HG03565 (cell line): ENCODE results near the gene CD74.
A peak's percentile ranks its signal among the peaks of the same experiment; 100 is the strongest.
"Not testable (repeated sequence)": the region's sequence is repeated elsewhere in the genome, so short reads cannot be mapped to it uniquely, and the experiment has no call there.

Experiments
- ATAC-seq: cut with Tn5 transposase; IDR thresholded peaks from one replicate; pipeline ENCODE4 v1.9.1; 2021; ENCODE audit warnings: mild to moderate bottlenecking, moderate library complexity; ENCODE audit not compliant: unreplicated experiment

Gene CD74

DNA sequence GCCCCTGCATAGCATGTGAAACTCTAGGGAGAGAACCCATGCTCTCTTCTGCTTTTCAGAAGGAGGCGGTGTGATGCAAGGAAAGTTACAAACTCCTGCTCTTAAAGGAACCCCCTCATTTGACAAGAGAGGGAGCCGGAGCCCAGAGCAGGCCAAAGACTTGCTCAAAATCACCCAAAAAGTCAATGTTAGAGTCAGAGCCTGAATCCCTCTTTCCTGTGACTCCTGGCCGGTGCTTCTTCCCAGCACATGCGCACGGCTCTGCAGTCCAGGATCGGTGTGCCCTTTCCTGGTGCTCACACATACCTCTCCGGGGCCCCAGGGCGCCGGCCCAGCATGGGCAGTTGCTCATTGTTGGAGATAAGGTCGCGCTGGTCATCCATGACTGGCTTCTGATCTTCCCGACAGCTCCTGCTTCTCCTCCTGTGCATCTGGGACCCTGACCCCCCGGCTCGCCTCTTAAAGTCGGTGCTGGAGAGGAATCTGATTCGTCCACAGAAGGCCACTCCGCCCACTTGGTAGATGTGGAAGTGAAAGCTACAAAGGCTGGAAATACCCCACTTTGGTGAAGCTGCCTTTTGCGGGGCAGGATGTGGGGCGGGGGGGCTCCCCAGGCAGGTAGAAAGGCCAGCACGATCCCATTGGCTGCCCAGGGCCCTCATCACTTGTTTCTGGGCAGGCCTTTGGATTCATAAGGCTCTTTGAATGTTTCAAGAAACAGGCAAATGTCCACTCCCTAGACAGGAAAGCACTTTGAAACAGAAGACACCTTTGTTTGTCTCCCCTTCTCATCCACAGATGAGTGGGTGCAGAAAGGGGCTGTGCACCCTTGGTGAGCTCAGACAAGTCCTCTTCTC lies at the start of gene CD74:
Gene CD74, minus strand, starts transcription at position 592 of the 857 bp plus-strand sequence. Its CDS starts 161 bp downstream, at position 431.
- peak; percentile 59 for ATAC-seq

DNA sequence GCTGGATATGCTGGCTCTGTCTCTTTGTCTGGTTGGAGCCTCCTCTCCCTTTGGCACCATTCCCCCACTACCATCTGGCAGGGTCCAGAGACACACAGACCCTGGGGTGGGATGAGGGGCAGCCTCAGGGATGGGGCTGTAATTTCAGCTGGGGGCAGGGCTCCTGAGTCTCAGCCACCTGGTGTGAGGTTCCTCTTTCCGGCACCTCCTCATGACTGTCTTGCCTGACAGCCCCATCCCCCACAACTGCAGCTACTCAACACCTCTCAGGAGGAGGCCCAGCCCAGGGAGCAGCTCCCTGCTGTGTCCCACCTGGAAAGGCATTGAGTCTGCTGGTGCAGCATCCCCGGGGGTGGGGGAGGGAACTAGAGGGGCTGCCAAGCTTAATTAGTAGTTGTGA lies 48.5 kb upstream of the CD74 start:
- ATAC-seq = peak; percentile 53

DNA sequence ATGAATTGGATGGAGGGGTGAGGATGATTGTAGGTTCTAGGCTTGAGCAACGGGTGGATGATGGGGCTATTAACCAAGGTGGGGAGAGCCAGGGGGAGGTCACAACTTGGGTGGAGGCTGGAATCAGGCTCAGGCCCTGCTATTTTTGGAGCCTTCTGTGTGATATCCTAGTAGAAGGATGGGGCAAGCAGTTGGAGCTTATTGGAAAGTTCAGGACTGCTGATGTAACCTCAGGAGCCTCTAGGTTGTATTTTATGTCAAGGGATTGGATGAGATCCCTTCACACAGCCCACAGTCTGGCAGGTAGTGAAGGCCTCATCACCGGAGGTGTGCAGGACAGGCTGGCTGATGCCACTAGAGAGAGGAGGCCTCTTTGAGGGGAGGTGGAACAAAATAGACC lies 48.1 kb upstream of the CD74 start:
- no peak for ATAC-seq

DNA sequence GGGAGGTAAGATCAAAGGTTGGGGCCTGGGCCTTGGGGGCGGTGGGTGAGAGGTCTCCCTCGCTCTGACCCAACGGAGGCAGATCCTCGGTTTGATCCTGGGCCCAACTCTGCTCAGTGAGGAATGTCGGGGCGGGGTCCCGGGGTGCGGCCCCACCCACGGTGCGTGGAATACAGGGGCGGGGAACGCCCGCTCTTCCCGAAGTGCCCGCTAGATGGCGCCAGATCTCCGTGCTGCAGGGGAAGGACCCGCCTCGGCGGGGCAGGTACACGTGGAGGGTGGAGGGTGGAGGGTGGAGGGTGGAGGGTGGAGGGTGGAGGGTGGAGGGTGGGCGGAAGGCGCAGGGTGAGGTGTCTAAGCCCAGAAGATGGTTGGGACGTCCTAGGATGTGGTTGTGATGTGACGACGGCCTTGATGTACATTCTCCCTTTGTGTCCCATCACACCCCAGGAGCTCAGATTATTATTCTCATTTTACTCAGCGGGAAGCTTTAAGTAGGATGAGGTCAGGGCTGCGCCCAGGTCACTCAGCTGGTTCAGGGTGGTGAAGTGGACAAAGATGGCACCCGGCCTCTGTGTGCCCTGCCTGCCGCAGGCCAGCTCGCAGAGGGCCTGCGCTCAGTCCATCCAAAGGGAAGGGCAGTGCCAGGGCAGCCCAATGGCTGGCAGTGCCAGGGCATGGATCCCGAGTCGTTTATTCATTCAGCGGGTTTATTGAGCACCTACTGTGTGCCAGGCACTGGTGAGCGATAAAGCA lies 46.3 kb upstream of the CD74 start:
- ATAC-seq = peak; percentile 53

DNA sequence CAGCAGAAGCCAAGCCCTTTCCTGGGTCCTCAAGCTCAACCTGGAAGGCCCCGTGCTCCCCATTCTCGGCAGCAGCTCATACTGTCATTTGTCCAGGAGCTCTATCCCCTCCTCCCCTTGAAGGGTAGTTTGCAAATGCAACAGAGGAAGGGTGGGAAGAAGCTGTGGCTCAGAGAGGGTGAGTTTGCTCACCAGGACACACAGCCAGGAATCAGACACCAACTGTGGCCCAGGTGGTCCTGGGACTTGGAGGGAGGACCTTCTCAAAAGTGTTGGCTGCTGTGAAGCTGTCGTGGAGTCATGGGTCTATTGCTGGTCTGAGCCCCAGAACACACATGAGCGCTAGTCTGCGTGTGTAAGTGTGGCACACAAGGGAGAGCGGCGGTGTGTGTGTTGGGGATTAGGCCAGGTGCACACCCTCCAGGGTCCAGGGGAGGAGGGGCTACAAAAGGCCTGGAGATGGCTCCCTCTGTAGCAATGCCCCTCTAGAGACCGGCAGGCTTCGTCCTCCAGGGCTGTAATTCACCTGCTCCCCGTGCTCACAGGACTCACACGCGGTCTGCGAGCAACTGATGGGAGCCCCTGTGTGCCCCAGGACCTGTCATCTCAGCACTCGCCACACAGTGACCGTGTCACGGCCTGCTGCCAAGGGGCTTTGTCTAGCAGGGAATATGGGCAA lies 45.0 kb upstream of the CD74 start:
- ATAC-seq = no peak

DNA sequence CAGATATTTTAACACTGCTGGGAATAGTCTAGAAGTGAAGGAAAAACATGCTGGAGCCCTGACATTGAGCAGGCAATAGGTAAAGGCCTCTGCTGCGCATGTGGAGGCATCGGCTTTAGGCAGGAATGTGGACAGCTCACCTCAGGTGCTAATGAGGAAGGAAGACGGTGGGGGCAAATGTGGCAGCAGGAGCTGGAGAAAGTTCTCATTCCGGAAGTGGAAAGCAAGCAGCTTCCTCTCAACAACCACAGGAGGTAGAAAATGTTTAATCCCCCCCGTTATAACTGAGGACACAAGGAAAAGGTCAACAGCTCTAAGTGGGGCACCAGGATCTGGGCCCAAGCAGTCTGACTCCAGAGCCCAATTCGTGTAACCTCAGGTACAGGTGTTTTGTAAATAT lies 44.4 kb upstream of the CD74 start:
- no peak for ATAC-seq

DNA sequence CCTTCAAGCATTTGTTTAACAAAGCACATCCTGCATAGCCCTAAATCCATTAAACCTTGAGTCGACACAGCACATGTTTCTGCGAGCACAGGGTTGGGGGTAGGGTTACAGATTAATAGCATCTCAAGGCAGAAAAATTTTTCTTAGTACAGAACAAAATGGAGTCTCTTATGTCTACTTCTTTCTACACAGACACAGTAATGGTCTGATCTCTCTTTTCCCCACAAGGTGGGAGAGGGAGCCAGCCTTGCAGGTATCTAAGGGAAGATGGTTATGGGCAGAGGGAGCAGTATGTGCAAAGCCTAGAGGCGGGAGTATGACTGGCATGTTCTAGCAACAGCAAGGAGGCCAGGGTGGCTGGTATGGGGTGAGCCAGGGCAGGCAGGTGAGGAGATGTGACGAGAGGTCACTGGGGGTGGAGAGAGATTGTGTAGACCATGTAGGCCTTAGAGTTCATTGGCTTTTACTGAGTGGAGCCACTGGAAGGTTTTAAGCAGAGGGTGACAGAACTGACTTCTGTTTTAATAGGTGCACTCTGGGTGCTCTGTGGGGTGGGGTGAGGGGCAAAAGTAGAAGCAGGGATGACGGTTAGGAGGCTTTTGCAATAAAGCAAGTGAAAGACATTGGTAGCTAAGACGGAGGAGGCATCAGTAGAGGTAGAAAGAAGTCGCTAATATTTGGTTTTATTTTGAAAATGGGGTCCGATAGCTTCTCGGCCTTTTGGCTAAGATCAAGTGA lies 42.0 kb upstream of the CD74 start:
- no peak for ATAC-seq

DNA sequence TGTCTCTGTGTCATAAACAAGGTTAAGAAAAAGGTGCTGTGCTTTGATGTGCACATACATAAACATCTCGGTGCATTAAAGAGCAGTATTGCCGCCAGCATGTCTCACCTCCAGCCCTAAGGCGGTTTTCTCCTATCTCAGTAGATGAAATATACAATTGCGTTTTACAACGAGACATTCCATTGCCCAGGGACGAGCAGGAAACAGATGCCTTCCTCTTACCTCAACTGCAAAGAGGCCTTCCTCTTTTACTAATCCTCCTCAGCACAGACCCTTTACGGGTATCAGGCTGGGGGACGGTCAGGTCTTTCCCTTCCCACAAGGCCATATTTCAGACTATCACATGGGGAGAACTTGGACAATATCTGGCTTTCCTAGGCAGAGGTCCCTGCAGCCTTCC lies 41.3 kb upstream of the CD74 start:
- not testable (repeated sequence) for ATAC-seq

DNA sequence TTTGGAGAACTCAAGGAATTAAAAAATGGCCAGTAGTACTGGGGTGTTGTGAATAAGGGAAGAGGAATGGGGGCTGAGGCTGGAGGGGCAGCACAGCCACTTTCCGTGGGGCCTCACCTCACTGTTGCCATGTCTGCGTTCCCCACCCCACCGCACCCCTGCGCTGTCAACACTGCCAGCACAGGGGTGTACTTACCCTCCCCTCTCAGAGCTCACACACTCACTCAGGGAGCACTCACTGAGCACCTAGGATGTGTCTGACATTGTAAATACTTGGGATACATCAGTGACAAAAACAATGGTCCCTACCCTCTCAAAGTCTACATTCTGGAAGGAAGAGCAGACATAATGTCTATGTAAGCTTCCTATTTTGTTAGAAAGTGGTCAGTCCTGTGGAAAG lies 40.2 kb upstream of the CD74 start:
- no peak for ATAC-seq

DNA sequence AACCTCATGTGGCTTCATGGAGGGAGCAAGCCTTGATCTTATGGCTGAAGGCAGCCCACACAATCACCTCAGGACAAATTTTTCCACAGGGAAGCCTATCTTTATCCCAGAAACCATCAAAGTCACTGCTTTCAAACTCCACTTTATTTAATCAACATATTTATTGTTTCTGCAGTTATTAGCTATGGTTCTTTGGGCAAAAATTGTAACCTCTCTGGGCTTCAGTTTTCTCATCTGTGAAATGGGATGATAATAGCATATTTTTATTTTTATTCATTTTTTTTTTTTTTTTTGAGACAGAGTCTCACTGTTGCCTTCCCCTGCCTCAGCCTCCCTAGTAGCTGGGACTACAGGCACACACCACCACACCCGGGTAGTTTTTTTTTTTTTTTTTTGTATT lies 38.9 kb upstream of the CD74 start:
- ATAC-seq = no peak

DNA sequence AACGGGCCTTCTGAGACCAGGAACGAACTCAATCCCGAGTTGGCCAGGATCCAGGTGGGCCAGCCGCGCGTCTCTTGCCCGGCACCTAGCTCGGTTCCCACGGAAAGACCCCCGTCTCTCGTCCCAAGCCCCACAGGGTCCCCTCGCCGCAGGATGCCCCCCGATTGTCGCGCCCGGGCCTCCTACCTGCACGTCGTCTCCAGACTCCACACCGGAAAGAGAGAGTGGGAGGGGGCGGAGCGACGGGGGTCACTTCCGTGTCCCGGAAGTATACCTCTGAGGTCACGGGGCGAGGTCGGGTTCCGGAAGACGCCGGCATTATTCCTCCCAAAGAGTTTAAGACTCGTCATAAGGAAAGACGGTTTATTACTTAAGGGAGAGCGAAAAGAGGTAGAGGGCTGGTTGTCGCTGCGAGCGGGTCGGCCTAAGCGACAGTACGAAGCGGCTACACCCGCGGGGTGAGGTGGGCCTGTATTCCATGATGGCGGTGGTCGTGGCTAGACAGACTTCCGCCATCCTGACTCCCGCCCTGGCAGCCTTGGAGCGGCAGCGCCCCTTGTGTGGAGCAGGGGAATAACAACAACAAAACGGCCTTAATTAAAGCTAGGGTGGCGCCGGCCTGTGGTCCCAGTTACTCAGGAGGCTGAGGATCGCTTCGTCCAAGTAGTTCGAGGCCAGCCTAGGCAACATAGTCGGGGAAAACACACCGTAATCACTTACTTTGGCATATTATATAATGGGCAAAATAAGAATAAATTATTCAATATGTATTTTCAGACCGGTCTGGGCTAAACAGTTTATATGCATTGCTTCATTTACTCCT lies 37.0 kb upstream of the CD74 start, which contains the start of gene RPS14:
Gene RPS14, minus strand, starts transcription at position 223 of the 823 bp plus-strand sequence. CDS start 2,006 bp downstream, outside the sequence.
- ATAC-seq = peak; percentile 87

DNA sequence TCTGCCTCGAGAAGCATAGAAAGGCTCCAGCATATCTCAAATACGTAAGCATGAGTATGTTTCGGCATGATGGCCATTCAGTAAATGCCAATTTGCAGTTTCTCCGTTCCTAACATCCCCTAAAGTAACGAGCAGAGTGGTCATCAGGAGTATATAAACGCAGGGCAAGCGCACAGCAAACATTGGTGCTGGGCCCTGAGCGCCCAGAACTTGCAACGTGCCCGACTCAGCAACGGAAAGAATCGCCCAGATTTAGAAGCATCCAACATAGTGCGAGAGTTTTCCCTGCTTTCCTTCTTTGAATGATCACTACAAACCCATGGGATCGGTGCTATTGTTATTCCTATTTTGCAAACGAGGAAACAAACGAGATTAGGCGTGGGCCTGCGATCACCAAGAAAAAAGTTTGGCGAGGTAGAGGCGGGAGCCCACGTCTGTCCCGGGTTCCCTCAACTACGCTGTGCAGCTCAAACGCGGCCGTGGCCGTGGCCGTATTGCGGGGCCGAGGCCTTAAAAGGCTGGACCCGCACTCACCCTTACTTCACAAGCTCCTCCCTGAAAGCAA lies 36.3 kb upstream of the CD74 start:
- ATAC-seq = peak; percentile 21

DNA sequence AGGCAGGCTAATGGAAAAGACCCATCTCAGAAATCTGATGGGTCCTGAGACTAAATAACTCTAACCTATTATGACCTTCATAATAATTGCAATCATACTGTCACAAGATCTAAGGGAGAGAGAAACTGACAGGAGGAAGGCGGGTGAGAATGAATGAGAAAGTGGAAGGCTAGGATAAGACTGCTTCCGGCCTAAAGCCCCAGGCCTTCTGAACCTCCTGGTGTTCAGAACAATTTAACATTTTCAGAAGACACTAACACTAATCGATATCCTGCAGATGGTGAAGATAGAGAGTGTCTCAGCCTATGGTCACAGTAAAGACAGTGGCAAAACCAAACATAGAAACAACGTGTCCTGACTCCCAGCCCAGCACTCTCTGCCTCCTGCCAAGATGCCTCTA lies 35.6 kb upstream of the CD74 start:
- no peak for ATAC-seq

DNA sequence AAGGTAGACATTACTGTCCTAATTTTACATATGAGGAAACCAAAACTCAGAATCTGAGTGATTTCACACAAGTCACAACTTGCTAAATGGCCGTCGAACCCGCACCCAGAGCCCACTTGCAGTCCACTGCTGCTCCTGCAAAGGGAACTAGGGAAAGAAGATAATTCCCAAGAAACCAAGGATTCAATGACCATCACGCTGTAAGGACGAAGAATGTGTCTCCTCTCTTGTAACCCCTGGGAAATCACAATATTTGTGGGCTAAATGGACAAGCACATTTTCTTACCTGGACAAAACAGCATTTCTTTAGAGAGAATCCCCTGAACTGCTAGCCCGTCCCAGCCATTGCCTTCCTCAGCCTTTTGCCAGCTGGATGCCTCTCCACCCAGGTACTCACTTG lies 34.5 kb upstream of the CD74 start:
- ATAC-seq = no peak

DNA sequence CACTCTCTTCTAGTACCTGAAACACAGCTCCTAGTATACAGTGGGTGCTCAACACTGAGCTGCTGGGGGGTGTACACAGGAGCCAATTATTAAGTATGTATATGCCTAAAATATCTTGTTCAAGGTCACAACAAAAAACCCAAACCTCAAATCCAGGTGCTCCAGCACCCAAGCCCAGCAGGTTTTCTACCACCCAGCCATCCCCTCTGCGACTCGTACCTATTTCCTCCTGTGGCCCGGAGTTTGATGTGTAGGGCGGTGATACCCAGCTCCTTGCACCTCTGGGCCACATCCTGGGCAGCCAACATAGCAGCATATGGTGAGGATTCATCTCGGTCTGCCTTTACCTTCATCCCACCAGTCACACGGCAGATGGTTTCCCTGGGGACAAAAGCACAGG lies 33.9 kb upstream of the CD74 start:
- no peak for ATAC-seq

DNA sequence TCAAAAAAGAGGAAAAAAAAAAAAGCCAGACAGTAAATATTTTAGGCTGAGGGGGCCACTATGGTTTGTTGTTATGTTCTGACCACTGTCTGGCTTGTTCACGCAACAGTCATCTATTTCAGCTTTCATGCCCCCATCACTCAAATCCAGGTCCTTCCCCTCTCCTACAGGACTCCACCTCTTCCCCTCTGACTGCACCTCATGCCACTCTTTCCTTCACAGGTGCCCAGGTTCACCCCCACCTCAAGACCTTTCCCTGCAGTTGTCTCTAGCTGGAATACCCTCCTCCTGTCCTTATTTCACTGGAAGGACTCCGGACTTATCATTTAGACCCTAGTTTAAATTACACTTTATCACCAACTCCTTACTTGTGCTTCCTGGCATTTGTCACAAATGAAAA lies 33.4 kb upstream of the CD74 start:
- ATAC-seq = no peak

DNA sequence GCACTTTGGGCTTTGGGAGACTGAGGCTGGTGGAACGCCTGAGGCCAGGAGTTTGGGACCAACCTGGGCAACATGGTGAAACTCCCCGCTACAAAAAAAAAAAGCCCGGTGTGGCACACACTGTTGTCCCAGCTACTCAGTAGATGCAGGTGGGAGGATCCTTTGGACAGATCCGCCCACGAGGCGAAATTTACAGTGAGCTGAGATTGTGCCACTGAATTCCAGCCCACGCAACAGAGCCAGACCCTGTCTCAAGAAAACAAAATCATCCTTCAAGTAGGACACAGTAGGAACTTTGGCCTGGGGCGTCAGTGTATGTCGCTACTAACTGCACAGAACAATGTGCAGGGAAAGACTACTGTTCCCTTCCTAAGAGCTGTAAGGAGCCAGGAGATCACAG lies 32.1 kb upstream of the CD74 start:
- no peak for ATAC-seq

DNA sequence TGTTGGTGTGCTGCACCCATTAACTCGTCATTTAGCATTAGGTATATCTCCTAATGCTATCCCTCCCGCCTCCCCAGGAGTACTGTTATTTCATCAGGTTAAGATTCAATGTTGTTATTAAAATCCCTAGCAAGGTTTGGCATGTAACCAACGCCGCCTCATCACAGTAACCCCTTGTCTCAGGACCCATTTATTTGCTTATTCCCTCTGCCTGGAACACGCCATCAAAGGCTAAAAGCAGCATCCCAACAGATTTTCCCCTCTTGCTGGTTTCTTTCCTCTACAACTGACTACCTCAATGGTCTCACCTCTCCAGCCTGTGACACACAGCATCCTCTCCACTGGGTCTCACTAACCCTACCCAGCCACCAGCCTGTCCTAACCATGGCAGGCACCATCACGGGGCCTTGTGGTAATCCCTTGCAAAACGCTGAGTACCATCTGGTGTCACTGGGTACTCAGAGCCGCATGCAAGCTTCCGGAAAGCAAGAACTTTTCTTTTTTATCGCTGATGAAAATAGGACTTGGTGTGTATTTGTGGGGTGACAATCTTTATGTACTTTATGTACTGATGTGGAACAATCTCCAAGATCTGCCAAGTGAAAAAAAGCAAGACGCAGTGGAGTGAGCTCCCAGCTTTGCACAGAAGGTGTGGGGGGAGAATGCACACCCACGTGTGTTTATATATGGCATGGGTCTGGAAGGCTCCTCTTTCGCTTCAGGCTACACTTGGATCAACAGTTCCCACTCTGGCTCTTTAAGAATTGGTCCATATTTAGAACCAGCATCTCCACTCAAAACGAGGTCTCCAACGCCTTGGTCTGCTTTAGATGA lies 30.7 kb upstream of the CD74 start:
- no peak for ATAC-seq

DNA sequence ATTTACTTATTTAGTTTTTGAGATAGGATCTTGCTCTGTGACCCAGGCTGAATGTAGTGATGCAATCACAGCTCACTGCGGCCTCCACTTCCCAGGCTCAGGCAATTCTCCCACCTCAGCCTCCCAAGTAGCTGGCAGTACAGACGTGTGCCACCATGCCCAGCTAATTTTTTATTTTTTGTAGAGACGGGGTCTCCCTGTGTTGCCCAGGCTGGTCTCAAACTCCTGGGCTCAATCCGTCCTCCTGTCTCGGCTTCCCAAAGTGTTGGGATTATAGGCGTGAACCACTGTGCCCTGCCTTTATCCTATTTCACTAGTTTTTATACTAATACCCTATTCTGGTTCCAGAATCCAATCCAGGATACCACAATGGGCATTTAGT lies 30.0 kb upstream of the CD74 start:
- ATAC-seq = no peak
